ENCODE results near the gene EBNA1BP2. TPM values are rescaled to one million over a fixed set of nuclear protein-coding genes. Genes with fewer than 3 reads are reported as not detected.

Gene EBNA1BP2
- total and polyA plus RNA-seq, 2 donors (not counting 3 experiments of a cell fraction or from before 2014, with no cell fraction given): 47.8 to 104 TPM

DNA sequence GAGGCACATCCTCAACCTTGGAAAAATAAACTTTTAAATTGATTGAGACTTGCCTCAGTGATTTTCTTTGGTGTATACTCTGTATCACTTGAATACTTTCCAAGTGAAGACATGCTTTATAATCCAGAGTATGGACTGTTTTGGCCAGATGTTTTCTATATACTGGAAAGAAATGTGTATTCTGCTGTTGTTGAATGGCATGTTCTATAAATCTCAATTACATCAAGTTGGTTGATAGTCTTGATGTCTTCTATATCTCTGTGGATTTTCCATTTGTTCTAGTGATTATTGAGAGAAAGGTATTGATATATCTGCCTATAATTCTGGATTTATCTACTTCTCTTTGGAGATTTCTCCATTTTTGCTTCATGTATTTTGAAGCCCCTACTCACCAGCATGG, 37.5 kb downstream of the EBNA1BP2 start:
- Histone ChIP-seq H3K4me1 (ENCODE audit: control insufficient read depth, extremely low read depth, insufficient read depth, low read length) (no peaks in the 10 kb centered on the region), H3K79me2 (ENCODE audit: control insufficient read depth, insufficient read depth, low read length) (no peaks in the 10 kb centered on the region), H3K4me2 (ENCODE audit: insufficient read depth, low read length) (no peak overlapping the region), H4K20me1 (replicated peaks; ENCODE audit: control insufficient read depth, extremely low read depth, insufficient read depth, low read length) (no peaks in the 10 kb centered on the region), H3K9me1 (replicated peaks; ENCODE audit: control insufficient read depth, extremely low read depth, insufficient read depth, low read length) (no peaks in the 10 kb centered on the region), H3K27me3 (ENCODE audit: control insufficient read depth in 2 of 2, insufficient read depth in 2 of 2, low read length in 2 of 2) (peaks cover 12 to 19% of the 10 kb centered on the region in 2 experiments), H3K4me3 (replicated peaks in 1 of 3; ENCODE audit: insufficient read depth in 1 of 3, low read depth in 1 of 3, low read length in 3 of 3) (no peak overlapping the region), H3K36me3 (ENCODE audit: control insufficient read depth in 2 of 2, extremely low read depth in 1 of 2, insufficient read depth in 2 of 2, low read length in 2 of 2) (no peaks in the 10 kb centered on the region), H3K9me3 (replicated peaks; ENCODE audit: control insufficient read depth, insufficient read depth, low read length) (no peaks in the 10 kb centered on the region), H3K9ac (replicated peaks; ENCODE audit: extremely low read depth, insufficient read depth, low read length) (no peak overlapping the region), H3K27ac (ENCODE audit: insufficient read depth, low read depth, low read length) (no peak overlapping the region), H2AFZ (ENCODE audit: low read depth, low read length) (no peak overlapping the region)
- intact Hi-C loops (cut with micrococcal nuclease): no loop called here
- CTCF ChIA-PET: no interaction called here
- DNase-seq (ENCODE audit: low read depth, low spot score): no peak
- TF ChIP-seq EZH2 (IDR thresholded peaks at IDR 0.05; ENCODE audit: borderline replicate concordance, low read depth, low read length, severe bottlenecking) (no peak), FOS (IDR thresholded peaks at IDR 0.05; ENCODE audit: borderline replicate concordance, insufficient read depth, low read length) (no peak), POLR2AphosphoS5 (IDR thresholded peaks at IDR 0.05; ENCODE audit: insufficient read depth, low read depth, low read length) (no peak), POLR2A (IDR thresholded peaks at IDR 0.05; ENCODE audit: low read depth, low read length) (no peak), CTCF (IDR thresholded peaks at IDR 0.05; ENCODE audit: extremely low read depth in 1 of 2, insufficient read depth in 1 of 2, low read depth in 1 of 2, low read length in 2 of 2) (no peak), GATA2 (IDR thresholded peaks at IDR 0.05; ENCODE audit: insufficient read depth, insufficient read length, low read depth, low read length) (no peak), JUN (IDR thresholded peaks at IDR 0.05; ENCODE audit: borderline replicate concordance, insufficient read depth, insufficient read length, low read depth) (no peak), MYC (IDR thresholded peaks at IDR 0.05; ENCODE audit: low read depth, low read length) (no peak)
- TF ChIP-seq, protein P1, sequence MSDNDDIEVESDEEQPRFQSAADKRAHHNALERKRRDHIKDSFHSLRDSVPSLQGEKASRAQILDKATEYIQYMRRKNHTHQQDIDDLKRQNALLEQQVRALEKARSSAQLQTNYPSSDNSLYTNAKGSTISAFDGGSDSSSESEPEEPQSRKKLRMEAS (IDR thresholded peaks at IDR 0.05; ENCODE audit: insufficient read depth, insufficient read length): no peak
- POLR2A ChIA-PET: no interaction called here
- BruUV-seq (replicated peaks): no TSS peak
- dilution Hi-C loops (cut with MboI; ENCODE audit: extremely low pct_ligation_motif_present, low sequenced_read_pairs): no loop called here
- FAIRE-seq: no peak
